Muscle layer of colon (tissue), 2 donors: ENCODE measurements around the gene MXRA5.
"Not testable (repeated sequence)": the region's sequence is repeated elsewhere in the genome, so short reads cannot be mapped to it uniquely, and the experiment has no call there.

ENCODE experiments used
- H3K27ac ChIP-seq: one replicate; pipeline ENCODE4 v1.7.0; 2013; ENCODE audit warnings: low read depth, mild to moderate bottlenecking, low read length, moderate library complexity
- H3K27me3 ChIP-seq, 2 donors: one replicate each; pipeline ENCODE4 v1.7.0; 2013; ENCODE audit warnings: low read length in 2 of 2, mild to moderate bottlenecking in 2 of 2; ENCODE audit not compliant: insufficient read depth in 2 of 2, control insufficient read depth in 1 of 2
- H3K36me3 ChIP-seq: one replicate; pipeline ENCODE4 v1.7.0; 2013; ENCODE audit warnings: mild to moderate bottlenecking, low read length; ENCODE audit not compliant: insufficient read depth
- H3K4me1 ChIP-seq: one replicate; pipeline ENCODE4 v1.7.0; 2013; ENCODE audit warnings: mild to moderate bottlenecking, low read length; ENCODE audit not compliant: insufficient read depth
- H3K4me3 ChIP-seq, 2 donors: one replicate each; pipeline ENCODE4 v1.7.0; 2013; ENCODE audit warnings: low read length in 2 of 2, low read depth in 1 of 2, mild to moderate bottlenecking in 1 of 2, moderate library complexity in 1 of 2
- H3K9ac ChIP-seq: one replicate; pipeline ENCODE4 v1.7.0; 2013; ENCODE audit warnings: low read length
- H3K9me3 ChIP-seq: one replicate; pipeline ENCODE4 v1.7.0; 2013; ENCODE audit warnings: mild to moderate bottlenecking, low read length
- donor health status: abdominal sarcoma.
- donor health status: Adenocarcinoma of cecum.

Gene MXRA5

GRCh38 chrX:3317191-3317718 is 29.2 kb downstream of the MXRA5 start:
- no peaks in the 10 kb centered on the region for H3K9me3 ChIP-seq
- no peak overlapping the region for H3K9ac ChIP-seq
- no peaks in the 10 kb centered on the region for H3K4me1 ChIP-seq
- H3K27ac ChIP-seq: no peak overlapping the region
- no peaks in the 10 kb centered on the region for H3K27me3 ChIP-seq
- H3K36me3 ChIP-seq: no peaks in the 10 kb centered on the region
- no peak overlapping the region for H3K4me3 ChIP-seq

- Histone ChIP-seq H3K27ac (no peak overlapping the region), H3K9ac (no peak overlapping the region), H3K4me3 (no peak overlapping the region), H3K27me3 (no peaks in the 10 kb centered on the region), H3K36me3 (no peaks in the 10 kb centered on the region), H3K9me3 (no peaks in the 10 kb centered on the region), H3K4me1 (no peaks in the 10 kb centered on the region)
Observed at GRCh38 chrX:3312109-3312508, 34.3 kb downstream of the MXRA5 start.

- Histone ChIP-seq H3K36me3 (no peaks in the 10 kb centered on the region), H3K27ac (no peak overlapping the region), H3K9ac (no peak overlapping the region), H3K9me3 (no peaks in the 10 kb centered on the region), H3K4me3 (no peak overlapping the region), H3K27me3 (no peaks in the 10 kb centered on the region), H3K4me1 (no peaks in the 10 kb centered on the region)
Observed at GRCh38 chrX:3307881-3308280, 38.6 kb downstream of the MXRA5 start.

- Histone ChIP-seq H3K36me3 (no peaks in the 10 kb centered on the region), H3K27ac (no peak overlapping the region), H3K4me1 (no peaks in the 10 kb centered on the region), H3K4me3 (no peak overlapping the region), H3K27me3 (no peaks in the 10 kb centered on the region), H3K9ac (no peak overlapping the region), H3K9me3 (no peaks in the 10 kb centered on the region)
Observed at GRCh38 chrX:3299636-3300035, 46.8 kb downstream of the MXRA5 start.

- no peak overlapping the region for H3K27ac ChIP-seq
- H3K9ac ChIP-seq: no peak overlapping the region
- no peaks in the 10 kb centered on the region for H3K36me3 ChIP-seq
- H3K9me3 ChIP-seq: no peaks in the 10 kb centered on the region
- no peaks in the 10 kb centered on the region for H3K27me3 ChIP-seq
- no peaks in the 10 kb centered on the region for H3K4me1 ChIP-seq
- H3K4me3 ChIP-seq: no peak overlapping the region
Observed at GRCh38 chrX:3295731-3296130, 50.7 kb downstream of the MXRA5 start.

- H3K27ac ChIP-seq: no peak overlapping the region
- no peaks in the 10 kb centered on the region for H3K36me3 ChIP-seq
- H3K9me3 ChIP-seq: no peaks in the 10 kb centered on the region
- H3K27me3 ChIP-seq: no peaks in the 10 kb centered on the region
- H3K4me3 ChIP-seq: no peak overlapping the region
- H3K9ac ChIP-seq: no peak overlapping the region
- H3K4me1 ChIP-seq: no peaks in the 10 kb centered on the region
Observed at GRCh38 chrX:3293251-3293650, 53.2 kb downstream of the MXRA5 start.

GRCh38 chrX:3290561-3290960 is 55.9 kb downstream of the MXRA5 start:
- H3K27me3 ChIP-seq: no peaks in the 10 kb centered on the region
- H3K4me3 ChIP-seq: no peak overlapping the region

GRCh38 chrX:3286196-3286945 is 60.1 kb downstream of the MXRA5 start:
- Histone ChIP-seq H3K27ac (no peak overlapping the region), H3K36me3 (no peaks in the 10 kb centered on the region), H3K9me3 (no peaks in the 10 kb centered on the region), H3K4me3 (no peak overlapping the region), H3K4me1 (no peaks in the 10 kb centered on the region), H3K9ac (no peak overlapping the region), H3K27me3 (no peaks in the 10 kb centered on the region)

More at GRCh38 chrX:3290561-3290960, 55.9 kb downstream of the MXRA5 start:
- Histone ChIP-seq H3K9me3 (no peaks in the 10 kb centered on the region), H3K36me3 (no peaks in the 10 kb centered on the region), H3K4me1 (no peaks in the 10 kb centered on the region), H3K27ac (no peak overlapping the region), H3K9ac (no peak overlapping the region)

- Histone ChIP-seq H3K9me3 (no peaks in the 10 kb centered on the region), H3K4me3 (no peak overlapping the region), H3K27me3 (no peaks in the 10 kb centered on the region), H3K27ac (no peak overlapping the region), H3K9ac (no peak overlapping the region), H3K4me1 (no peaks in the 10 kb centered on the region), H3K36me3 (no peaks in the 10 kb centered on the region)
Observed at GRCh38 chrX:3280706-3281105, 65.7 kb downstream of the MXRA5 start.

GRCh38 chrX:3273668-3274067 is 72.8 kb downstream of the MXRA5 start:
- not testable (repeated sequence) for H3K27me3 ChIP-seq, H3K27ac ChIP-seq, H3K9me3 ChIP-seq, H3K4me1 ChIP-seq, H3K4me3 ChIP-seq, H3K9ac ChIP-seq, H3K36me3 ChIP-seq

- H3K9me3 ChIP-seq: no peaks in the 10 kb centered on the region
- no peaks in the 10 kb centered on the region for H3K36me3 ChIP-seq
- no peaks in the 10 kb centered on the region for H3K27me3 ChIP-seq
- H3K27ac ChIP-seq: no peak overlapping the region
- no peak overlapping the region for H3K4me3 ChIP-seq
- no peak overlapping the region for H3K9ac ChIP-seq
- no peaks in the 10 kb centered on the region for H3K4me1 ChIP-seq
Observed at GRCh38 chrX:3271834-3272186, 74.6 kb downstream of the MXRA5 start.

GRCh38 chrX:3271183-3271833 is 75.1 kb downstream of the MXRA5 start:
- Histone ChIP-seq H3K27ac (no peak overlapping the region), H3K9me3 (no peaks in the 10 kb centered on the region), H3K4me3 (no peak overlapping the region), H3K9ac (no peak overlapping the region), H3K4me1 (no peaks in the 10 kb centered on the region), H3K27me3 (no peaks in the 10 kb centered on the region), H3K36me3 (no peaks in the 10 kb centered on the region)
